PC-9 (cell line): ENCODE results near the gene ITPKB. TPM values are rescaled to one million over a fixed set of nuclear protein-coding genes. Genes with fewer than 3 reads are reported as not detected.

Experiments
- BruUV-seq: library from RNA; stranded (reverse); fragments of 400-500 nt; replicated peaks from 2 replicates; lab custom pipeline; 2021; lab: Mats Ljungman, UMichigan
- CTCF ChIA-PET: fragments of 300-600 bp; sonication (Branson Sonifier 250); formaldehyde crosslinking; loops from one replicate; lab custom pipeline; 2022; ENCODE audit warnings: antibody characterized with exemption; lab: Charles Lee
- POLR2A ChIA-PET: fragments of 300-600 bp; sonication (Branson Sonifier 250); formaldehyde crosslinking; loops from one replicate; lab custom pipeline; 2022; ENCODE audit warnings: antibody characterized with exemption; ENCODE audit not compliant: unreplicated experiment; lab: Charles Lee
- DNase-seq, 2 experiments: peaks; one replicate each; pipeline versions ENCODE4 v3.0.0 to v3.0.0-alpha.2; 2015 to 2022; ENCODE audit warnings: mixed read lengths in 1 of 2
- H2AFZ ChIP-seq: fragments of 200-600 bp; sonication (generic); 2 replicates; pipeline ENCODE4 v1.8.1; 2017; ENCODE audit warnings: antibody characterized with exemption
- H3F3A ChIP-seq: fragments of 200-600 bp; sonication (generic); 2 replicates; pipeline ENCODE4 v1.8.1; 2017; ENCODE audit warnings: antibody characterized with exemption, mild to moderate bottlenecking, low read depth; ENCODE audit not compliant: insufficient read depth
- H3K27ac ChIP-seq: fragments of 200-600 bp; sonication (generic); 2 replicates; pipeline ENCODE4 v1.6.1; 2016; ENCODE audit warnings: mixed run types
- H3K27me3 ChIP-seq: fragments of 200-600 bp; sonication (generic); 2 replicates; pipeline ENCODE4 v1.6.1; 2016; ENCODE audit warnings: low read depth, mixed run types; ENCODE audit not compliant: insufficient read depth
- H3K36me3 ChIP-seq: fragments of 200-600 bp; sonication (generic); 2 replicates; pipeline ENCODE4 v1.6.1; 2016; ENCODE audit warnings: low read depth, mixed run types
- H3K4me1 ChIP-seq: fragments of 200-600 bp; sonication (generic); replicated peaks from 2 replicates; pipeline ENCODE4 v1.6.1; 2016; ENCODE audit warnings: mixed run types; ENCODE audit not compliant: insufficient read depth
- H3K4me2 ChIP-seq: fragments of 200-600 bp; sonication (generic); 2 replicates; pipeline ENCODE4 v1.6.1; 2017; ENCODE audit warnings: mixed run types
- H3K4me3 ChIP-seq: fragments of 200-600 bp; sonication (generic); 2 replicates; pipeline ENCODE4 v1.6.1; 2016; ENCODE audit warnings: mixed run types
- H3K79me2 ChIP-seq: fragments of 200-600 bp; sonication (generic); 2 replicates; pipeline ENCODE4 v1.6.1; 2017; ENCODE audit warnings: low read depth, mixed run types
- H3K9me2 ChIP-seq: fragments of 200-600 bp; sonication (generic); 2 replicates; pipeline ENCODE4 v1.8.1; 2017; ENCODE audit warnings: mild to moderate bottlenecking; ENCODE audit not compliant: insufficient read depth
- H3K9me3 ChIP-seq: fragments of 200-600 bp; sonication (generic); 2 replicates; pipeline ENCODE4 v1.8.1; 2016; ENCODE audit warnings: low read depth; ENCODE audit not compliant: insufficient read depth
- H4K20me1 ChIP-seq: fragments of 200-600 bp; sonication (generic); 2 replicates; pipeline ENCODE4 v1.8.1; 2017; ENCODE audit not compliant: insufficient read depth
- CTCF ChIP-seq: fragments of 200-600 bp; sonication (generic); conservative IDR thresholded peaks from 2 replicates; pipeline ENCODE4 v1.6.1; 2017; ENCODE audit warnings: mixed run types, antibody characterized with exemption, mild to moderate bottlenecking, moderate library complexity
- EZH2 ChIP-seq: fragments of 200-600 bp; sonication (generic); IDR thresholded peaks from 2 replicates; pipeline ENCODE4 v1.8.0; 2017; ENCODE audit warnings: antibody characterized with exemption, low read depth
- intact Hi-C: fragments of 100-400 bp; cut with micrococcal nuclease; formaldehyde crosslinking; loops from one replicate; pipeline ENCODE4 v1.10.0; 2022; ENCODE audit not compliant: unreplicated experiment
- total RNA-seq: library from RNA; stranded (reverse); gene quantifications from 2 replicates; pipeline ENCODE4 v1.2.3, GENCODE V29; 2021

The ITPKB gene
- total RNA-seq, 1 experiment from 2014 or later: 13.4 TPM

- Histone ChIP-seq H3K27me3 (no peaks in the 10 kb centered on the region), H3K4me3 (no peak overlapping the region), H3K9me3 (no peaks in the 10 kb centered on the region), H3K9me2 (no peaks in the 10 kb centered on the region), H3K36me3 (peaks cover 4% of the 10 kb centered on the region; the same call in 1 of the 2 replicates), H2AFZ (no peak overlapping the region), H3K27ac (no peak overlapping the region), H4K20me1 (no peaks in the 10 kb centered on the region), H3K79me2 (peaks cover 35% of the 10 kb centered on the region), H3K4me2 (0 out of 2 replicates have a peak overlapping the region, but pooled peaks have one; percentile 35), H3K4me1 (peaks cover 6% of the 10 kb centered on the region; the same call in 1 of the 2 replicates), H3F3A (no peaks in the 10 kb centered on the region)
- ChIA-PET POLR2A (no interaction called here), CTCF (no interaction called here)
- no peak for TF ChIP-seq CTCF
- TF ChIP-seq EZH2: no peak
- BruUV-seq: no TSS peak
- no peak for DNase-seq
- intact Hi-C loops: no loop called here
Measured at GRCh38 chr1:226733876-226734275, 5.2 kb downstream of the ITPKB start.

- TF ChIP-seq CTCF: no peak
- no peak for TF ChIP-seq EZH2
- Histone ChIP-seq H3K4me2 (0 out of 2 replicates have a peak overlapping the region, but pooled peaks have one; percentile 35), H2AFZ (no peak overlapping the region), H3K27ac (no peak overlapping the region), H3K4me1 (peaks cover 6% of the 10 kb centered on the region; the same call in 1 of the 2 replicates), H4K20me1 (no peaks in the 10 kb centered on the region), H3K9me3 (no peaks in the 10 kb centered on the region), H3K79me2 (peaks cover 31% of the 10 kb centered on the region), H3K27me3 (no peaks in the 10 kb centered on the region), H3K9me2 (no peaks in the 10 kb centered on the region), H3F3A (no peaks in the 10 kb centered on the region), H3K36me3 (peaks cover 4% of the 10 kb centered on the region; the same call in 1 of the 2 replicates), H3K4me3 (no peak overlapping the region)
- CTCF ChIA-PET: no interaction called here
- intact Hi-C loops: no loop called here
- BruUV-seq: no TSS peak
- POLR2A ChIA-PET: no interaction called here
- no peak for DNase-seq
Measured at GRCh38 chr1:226733304-226733703, 5.8 kb downstream of the ITPKB start.

GRCh38 chr1:226732856-226733291 lies 6.2 kb downstream of the ITPKB start:
- intact Hi-C loops: no loop called here
- Histone ChIP-seq H4K20me1 (no peaks in the 10 kb centered on the region), H3K4me1 (peaks cover 6% of the 10 kb centered on the region; the same call in 1 of the 2 replicates), H3K79me2 (peaks cover 28% of the 10 kb centered on the region), H3K9me2 (no peaks in the 10 kb centered on the region), H3K9me3 (no peaks in the 10 kb centered on the region), H2AFZ (no peak overlapping the region), H3K4me2 (no peak overlapping the region), H3K36me3 (peaks cover 4% of the 10 kb centered on the region; the same call in 1 of the 2 replicates), H3K27me3 (no peaks in the 10 kb centered on the region), H3F3A (no peaks in the 10 kb centered on the region), H3K4me3 (no peak overlapping the region), H3K27ac (no peak overlapping the region)
- TF ChIP-seq EZH2: no peak
- TF ChIP-seq CTCF: no peak
- DNase-seq: no peak
- BruUV-seq: no TSS peak
- POLR2A ChIA-PET: no interaction called here
- CTCF ChIA-PET: no interaction called here
